ENCODE measurements around the gene CAAP1.

- TF ChIP-seq CTCF (IDR thresholded peaks at IDR 0.05): no peak
- no peak for TF ChIP-seq POLR2A (IDR thresholded peaks at IDR 0.05)
Measured at GRCh38 chr9:26813247-26813646, 79.4 kb downstream of the CAAP1 start.

All from Peyer's patch (tissue), 4 donors.